Stimulated activated CD4-positive, alpha-beta T cell treated with anti-CD3 and anti-CD28 coated beads, Interleukin-1b, Interleukin-23, amount 100 ng/mL, for 48 hours (primary cell): ENCODE results near the gene CENPI.
"Not testable (repeated sequence)": the region's sequence is repeated elsewhere in the genome, so short reads cannot be mapped to it uniquely, and the experiment has no call there.

Source experiments
- DNase-seq: peaks from one replicate; pipeline ENCODE4 v3.0.0-alpha.2; 2020

CENPI gene

GRCh38 chrX:101097546-101098453, at the start of gene CENPI:
Gene CENPI, plus strand, starts transcription at chrX:101098204. Its CDS starts 2,867 bp downstream, at chrX:101101071.
- peak; percentile 94 for DNase-seq

GRCh38 chrX:101051153-101051548, 46.9 kb upstream of the CENPI start:
- DNase-seq = peak; percentile 1

GRCh38 chrX:101051549-101052302, 46.3 kb upstream of the CENPI start, which contains the start of gene TRMT2B:
Gene TRMT2B, minus strand, starts transcription at chrX:101052111. Its CDS starts 9,822 bp downstream, at chrX:101042289.
- peak; percentile 78 for DNase-seq

GRCh38 chrX:101056551-101056950, 41.5 kb upstream of the CENPI start:
- DNase-seq = not testable (repeated sequence)

- no peak for DNase-seq
Measured at GRCh38 chrX:101057093-101057714, 40.8 kb upstream of the CENPI start.

GRCh38 chrX:101062176-101062575, 35.8 kb upstream of the CENPI start:
- no peak for DNase-seq

- DNase-seq = no peak
Measured at GRCh38 chrX:101071582-101071981, 26.4 kb upstream of the CENPI start.

- no peak for DNase-seq
Measured at GRCh38 chrX:101078716-101079598, 19.0 kb upstream of the CENPI start, which contains the start of gene TMEM35A. Gene TMEM35A, plus strand, starts transcription at chrX:101078879. Its CDS starts 124 bp downstream, at chrX:101079003.

GRCh38 chrX:101079736-101080270, 18.2 kb upstream of the CENPI start:
- no peak for DNase-seq

GRCh38 chrX:101080326-101081124, 17.5 kb upstream of the CENPI start:
- DNase-seq = no peak

GRCh38 chrX:101081231-101081630, 16.8 kb upstream of the CENPI start:
- DNase-seq = no peak

GRCh38 chrX:101091817-101092216, 6.2 kb upstream of the CENPI start:
- DNase-seq = no peak

GRCh38 chrX:101108284-101108683, 10.3 kb downstream of the CENPI start:
- DNase-seq = no peak

GRCh38 chrX:101117701-101118100, 19.7 kb downstream of the CENPI start:
- DNase-seq = no peak

GRCh38 chrX:101136235-101136634, 38.2 kb downstream of the CENPI start:
- DNase-seq = no peak
